Measurements from ENCODE around the gene NCOR2.

The NCOR2 gene

DNA sequence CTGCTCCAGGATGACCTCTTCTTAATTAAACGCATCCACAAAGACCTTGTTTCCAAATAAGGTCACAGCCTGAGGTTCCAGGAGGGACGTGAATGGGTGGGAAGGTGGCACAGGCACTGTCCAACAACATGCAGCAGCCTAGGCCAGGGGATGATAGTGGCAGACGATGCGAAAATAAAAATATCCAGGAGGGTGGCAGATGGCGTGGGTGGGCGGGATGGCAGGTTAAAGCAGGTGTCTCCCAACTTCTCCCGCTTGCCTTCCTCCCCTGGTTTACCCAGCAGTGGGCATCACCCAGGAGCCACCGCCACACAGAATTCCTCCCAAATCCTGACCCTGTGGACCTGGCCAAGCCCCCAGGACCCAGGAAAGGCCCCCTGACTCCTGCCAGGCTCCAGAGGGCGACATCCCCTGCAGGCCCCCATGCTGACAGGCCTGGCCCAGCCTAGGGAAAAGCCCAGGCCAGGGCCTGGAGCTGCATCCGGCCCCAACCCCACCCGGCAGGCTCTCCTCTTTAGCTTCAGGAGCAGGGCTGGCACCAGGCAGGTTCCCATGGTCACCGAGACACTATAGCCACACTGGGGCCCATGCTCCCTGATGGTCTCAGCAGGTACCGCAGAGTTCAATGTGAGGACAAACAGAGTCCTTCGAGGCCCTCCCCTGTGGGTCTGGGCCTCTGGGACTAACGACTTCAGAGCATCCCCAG, 9.7 kb downstream of the NCOR2 start:
- no peak for FAIRE-seq

- FAIRE-seq = no peak
Observed at GRCh38 chr12:124556896-124557501, 10.4 kb downstream of the NCOR2 start.

- FAIRE-seq = no peak
Observed at GRCh38 chr12:124556074-124556466, 11.3 kb downstream of the NCOR2 start.

- no peak for FAIRE-seq
Observed at GRCh38 chr12:124555168-124556073, 12.0 kb downstream of the NCOR2 start.

- no peak for FAIRE-seq
Observed at GRCh38 chr12:124554429-124555029, 12.9 kb downstream of the NCOR2 start.

DNA sequence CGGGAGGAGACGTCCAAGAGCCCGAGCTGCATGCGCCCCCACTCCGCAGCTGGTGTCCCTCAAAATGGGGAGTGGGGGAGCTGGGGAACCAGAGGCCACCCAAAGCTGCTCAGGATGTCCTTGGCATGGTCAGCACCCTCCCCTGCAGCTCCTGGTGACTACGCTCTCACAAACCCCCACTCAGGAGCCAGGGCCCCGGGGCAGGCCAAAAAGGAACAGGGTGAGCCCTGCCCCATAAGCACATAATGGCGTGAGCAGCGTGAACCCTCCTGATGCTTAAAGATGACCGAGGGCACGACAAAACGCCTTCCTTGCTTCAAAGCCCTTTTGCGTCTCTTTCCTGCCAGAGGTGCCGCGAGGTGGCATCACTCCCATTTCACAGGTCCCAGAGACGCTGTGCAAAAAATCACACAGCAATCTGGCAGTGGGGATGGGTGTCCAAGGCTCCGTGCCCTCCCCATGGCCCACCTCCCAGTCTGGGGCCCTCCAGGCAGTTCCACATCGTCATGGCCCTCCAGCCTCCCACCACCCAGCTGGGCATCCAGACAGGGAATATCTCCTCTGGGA, 13.5 kb downstream of the NCOR2 start:
- FAIRE-seq = no peak

GRCh38 chr12:124551268-124552144, 15.9 kb downstream of the NCOR2 start:
- FAIRE-seq = no peak

GRCh38 chr12:124550123-124551089, 17.0 kb downstream of the NCOR2 start:
- no peak for FAIRE-seq

DNA sequence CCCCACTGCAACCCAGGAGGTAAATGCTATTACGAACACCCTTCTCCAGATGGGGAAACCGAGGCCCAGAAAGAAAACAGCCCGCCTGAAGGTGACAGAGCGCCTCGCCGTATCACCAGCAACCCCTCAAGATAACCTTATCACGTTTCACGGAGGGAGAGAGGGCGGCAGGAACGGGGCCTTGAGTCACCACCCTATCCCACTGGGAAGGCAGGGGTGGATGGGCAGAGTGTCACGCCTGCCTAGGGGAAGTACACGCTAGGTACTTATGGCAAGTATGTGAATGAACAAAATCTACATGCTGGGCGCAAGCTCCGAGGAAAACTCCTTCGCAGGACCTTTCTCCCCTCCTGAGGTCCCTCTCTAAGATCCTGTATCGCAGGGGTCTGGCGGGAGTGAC, 17.8 kb downstream of the NCOR2 start:
- FAIRE-seq = no peak

- FAIRE-seq = no peak
Observed at GRCh38 chr12:124548854-124549378, 18.5 kb downstream of the NCOR2 start.

DNA sequence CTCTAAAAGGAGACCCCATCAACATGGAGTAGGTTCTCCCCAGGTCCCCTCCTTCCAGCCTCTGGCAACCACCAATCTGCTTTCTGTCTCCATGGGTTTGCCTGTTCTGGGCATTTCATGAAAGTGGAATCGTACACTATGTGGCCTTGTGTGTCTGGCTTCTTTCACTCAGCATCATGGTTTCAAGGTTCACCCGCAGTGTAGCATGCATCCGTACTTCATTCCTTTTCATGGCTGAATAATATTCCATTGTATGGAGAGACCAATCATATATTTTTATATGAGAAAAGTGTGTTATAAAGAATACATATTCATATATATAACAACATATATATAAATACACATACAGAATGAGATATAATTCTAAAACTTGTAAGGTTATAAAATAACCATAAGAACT, 19.8 kb downstream of the NCOR2 start:
- no peak for FAIRE-seq

- no peak for FAIRE-seq
Observed at GRCh38 chr12:124545508-124546418, 21.6 kb downstream of the NCOR2 start.

GRCh38 chr12:124544983-124545382, 22.4 kb downstream of the NCOR2 start:
- FAIRE-seq = no peak

DNA sequence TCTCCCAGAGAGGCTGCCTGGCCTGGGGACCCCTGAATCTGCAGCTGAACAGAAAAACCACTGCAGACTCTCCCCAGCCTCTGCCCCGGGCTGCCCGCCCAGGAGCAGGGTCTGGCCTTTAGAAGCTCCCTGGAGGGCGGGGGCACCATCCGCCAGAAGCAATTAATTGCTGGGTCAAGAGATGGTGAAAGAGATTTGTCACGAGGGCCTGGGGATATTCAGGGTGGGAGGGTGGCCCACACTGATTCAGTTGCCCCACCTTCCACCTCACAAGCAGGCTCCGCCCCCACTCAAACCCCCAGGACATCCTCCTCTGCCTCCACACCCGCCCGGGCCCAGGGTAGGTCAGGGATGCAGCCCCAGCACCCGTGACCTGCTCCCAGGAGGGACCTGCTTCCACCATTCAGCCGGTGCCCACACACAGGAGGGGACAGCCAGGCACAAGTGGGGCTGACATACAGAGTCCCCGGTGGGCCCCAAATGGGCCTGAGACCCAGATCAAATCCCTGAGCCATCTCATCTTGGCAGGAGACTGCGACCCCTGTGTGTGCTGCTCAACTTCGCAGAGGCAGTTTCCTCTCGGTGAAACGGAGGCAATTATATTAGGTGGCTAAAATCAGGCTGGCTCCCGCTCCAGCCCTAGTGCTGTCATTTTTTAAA, 23.0 kb downstream of the NCOR2 start:
- FAIRE-seq = no peak

- FAIRE-seq = no peak
Observed at GRCh38 chr12:124543590-124544310, 23.7 kb downstream of the NCOR2 start.

DNA sequence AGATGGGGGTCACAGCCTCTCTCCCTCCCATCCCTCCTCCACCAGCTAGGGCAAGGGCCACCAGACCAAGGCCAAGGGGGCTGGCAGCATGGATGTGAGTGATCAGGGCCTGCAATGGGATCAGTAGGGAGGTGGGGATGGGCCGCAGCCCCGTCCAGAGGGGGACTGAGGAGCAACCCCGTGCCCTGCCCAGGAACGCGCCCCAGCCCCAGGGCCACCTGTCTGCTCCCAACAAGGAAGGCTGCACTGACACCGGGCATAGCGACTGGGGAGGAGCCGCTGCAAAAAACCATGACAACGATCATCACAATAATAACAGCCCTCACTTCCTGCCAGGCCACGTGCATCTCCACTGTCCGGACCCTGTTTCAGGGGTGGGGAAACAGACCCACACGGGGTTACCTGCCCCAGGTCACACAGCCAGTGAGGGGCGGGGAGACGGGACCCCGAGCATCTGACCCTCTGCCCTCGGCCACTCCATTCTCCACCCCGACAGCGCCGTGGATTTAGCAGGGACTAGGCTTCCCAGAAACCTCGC, 24.3 kb downstream of the NCOR2 start:
- no peak for FAIRE-seq

DNA sequence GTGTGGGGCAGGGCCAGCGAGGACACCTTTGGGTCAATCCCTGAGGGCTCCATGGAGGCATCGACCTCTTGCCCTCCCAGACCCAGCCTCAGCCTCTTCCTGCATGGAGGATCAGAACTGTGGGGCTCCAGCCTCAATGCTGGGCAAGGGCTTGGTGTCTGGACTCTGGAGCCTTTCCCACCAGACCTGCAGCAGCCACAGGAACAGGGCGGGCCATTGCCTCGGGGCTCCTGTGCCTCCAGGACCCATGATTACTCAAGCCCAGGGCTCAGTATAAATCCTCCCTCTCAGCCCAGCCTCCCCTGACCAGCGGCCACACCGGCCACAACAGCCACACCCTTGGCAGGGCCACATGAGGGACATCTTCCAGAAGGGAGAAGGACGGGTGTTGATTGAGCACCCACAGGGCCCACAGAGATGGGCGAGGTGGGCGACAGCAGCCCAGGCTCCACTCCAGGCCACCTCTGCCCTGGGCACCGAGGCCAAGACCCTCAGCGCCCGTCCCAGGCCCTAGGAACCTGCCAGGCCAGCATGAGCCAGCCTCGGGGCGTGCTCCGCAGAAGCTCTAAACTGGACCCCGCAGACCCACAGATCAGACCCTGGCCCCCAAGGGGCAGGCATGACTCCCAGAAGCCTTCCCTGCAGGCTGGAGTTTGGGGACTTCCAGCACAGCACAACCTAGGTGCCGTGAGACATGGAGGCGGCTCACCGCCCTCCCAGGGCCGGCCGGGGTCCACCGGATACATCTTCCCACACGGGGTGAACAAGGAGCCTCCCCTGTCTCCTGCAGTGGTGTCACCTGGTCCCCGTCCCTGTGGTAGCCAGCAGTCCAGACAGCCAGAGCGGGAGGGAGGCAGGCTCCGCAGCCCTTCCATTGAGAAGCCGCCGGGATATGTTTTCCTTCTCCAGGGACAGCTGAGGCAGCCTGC, 25.1 kb downstream of the NCOR2 start:
- FAIRE-seq = no peak

Measured in islet of Langerhans (tissue), 1 donor.